ENCODE measurements around the gene MMD.

Gene MMD

GRCh38 chr17:55346658-55347057 lies 75.0 kb downstream of the MMD start:
- H3K27me3 ChIP-seq (ENCODE audit: insufficient read depth, low read length): 0 out of 2 replicates have a peak, but pooled peaks cover 4% of the 10 kb centered on the region
- H3K4me2 ChIP-seq (ENCODE audit: low read length): no peak overlapping the region
- no peak overlapping the region for H3K9ac ChIP-seq (ENCODE audit: low read length)
- no peak overlapping the region for H2AFZ ChIP-seq (ENCODE audit: low read length)
- no peaks in the 10 kb centered on the region for H3K36me3 ChIP-seq (ENCODE audit: insufficient read depth, low read length)
- H4K20me1 ChIP-seq (ENCODE audit: insufficient read depth, low read length): no peaks in the 10 kb centered on the region
- H3K9me2 ChIP-seq (ENCODE audit: low read depth, low read length): no peaks in the 10 kb centered on the region
- H3K4me3 ChIP-seq (ENCODE audit: low read depth, low read length, poor library complexity, severe bottlenecking): no peak overlapping the region
- no peaks in the 10 kb centered on the region for H3K4me1 ChIP-seq (ENCODE audit: insufficient read depth, low read length, severe bottlenecking)
- H3K9me3 ChIP-seq (ENCODE audit: low read length): no peaks in the 10 kb centered on the region
- H3K27ac ChIP-seq (ENCODE audit: low read depth, low read length, poor library complexity, severe bottlenecking): no peak overlapping the region
- H3K79me2 ChIP-seq (ENCODE audit: insufficient read depth, low read length): no peaks in the 10 kb centered on the region
- no peak for TF ChIP-seq EZH2 (IDR thresholded peaks at IDR 0.05; ENCODE audit: borderline replicate concordance, low read length)
- no peak for TF ChIP-seq CTCF (IDR thresholded peaks at IDR 0.05; ENCODE audit: low read length)
- no peaks in the 10 kb centered on the region for H3F3A ChIP-seq (ENCODE audit: insufficient read depth, low read length)

- no peaks in the 10 kb centered on the region for H4K20me1 ChIP-seq (ENCODE audit: insufficient read depth, low read length)
- H3K9me2 ChIP-seq (ENCODE audit: low read depth, low read length): no peaks in the 10 kb centered on the region
- H3K4me1 ChIP-seq (ENCODE audit: insufficient read depth, low read length, severe bottlenecking): no peaks in the 10 kb centered on the region
- H3K79me2 ChIP-seq (ENCODE audit: insufficient read depth, low read length): no peaks in the 10 kb centered on the region
- H3K9ac ChIP-seq (ENCODE audit: low read length): no peak overlapping the region
- no peaks in the 10 kb centered on the region for H3K36me3 ChIP-seq (ENCODE audit: insufficient read depth, low read length)
- no peak overlapping the region for H3K4me2 ChIP-seq (ENCODE audit: low read length)
- no peaks in the 10 kb centered on the region for H3K9me3 ChIP-seq (ENCODE audit: low read length)
- no peak overlapping the region for H3K27ac ChIP-seq (ENCODE audit: low read depth, low read length, poor library complexity, severe bottlenecking)
- no peak overlapping the region for H2AFZ ChIP-seq (ENCODE audit: low read length)
- 0 out of 2 replicates have a peak, but pooled peaks cover 4% of the 10 kb centered on the region for H3K27me3 ChIP-seq (ENCODE audit: insufficient read depth, low read length)
- TF ChIP-seq EZH2 (IDR thresholded peaks at IDR 0.05; ENCODE audit: borderline replicate concordance, low read length): no peak
- TF ChIP-seq CTCF (IDR thresholded peaks at IDR 0.05; ENCODE audit: low read length): no peak
- no peak overlapping the region for H3K4me3 ChIP-seq (ENCODE audit: low read depth, low read length, poor library complexity, severe bottlenecking)
- no peaks in the 10 kb centered on the region for H3F3A ChIP-seq (ENCODE audit: insufficient read depth, low read length)
Measured at GRCh38 chr17:55345132-55345531, 76.5 kb downstream of the MMD start.

- Histone ChIP-seq H3K79me2 (ENCODE audit: insufficient read depth, low read length) (no peaks in the 10 kb centered on the region), H3K9ac (ENCODE audit: low read length) (no peak overlapping the region), H3K27ac (ENCODE audit: low read depth, low read length, poor library complexity, severe bottlenecking) (no peak overlapping the region), H3K4me3 (ENCODE audit: low read depth, low read length, poor library complexity, severe bottlenecking) (no peak overlapping the region), H3K27me3 (ENCODE audit: insufficient read depth, low read length) (0 out of 2 replicates have a peak, but pooled peaks cover 4% of the 10 kb centered on the region), H3F3A (ENCODE audit: insufficient read depth, low read length) (no peaks in the 10 kb centered on the region), H4K20me1 (ENCODE audit: insufficient read depth, low read length) (no peaks in the 10 kb centered on the region), H3K4me2 (ENCODE audit: low read length) (no peak overlapping the region), H3K9me3 (ENCODE audit: low read length) (no peaks in the 10 kb centered on the region), H3K9me2 (ENCODE audit: low read depth, low read length) (no peaks in the 10 kb centered on the region), H2AFZ (ENCODE audit: low read length) (no peak overlapping the region), H3K36me3 (ENCODE audit: insufficient read depth, low read length) (no peaks in the 10 kb centered on the region), H3K4me1 (ENCODE audit: insufficient read depth, low read length, severe bottlenecking) (no peaks in the 10 kb centered on the region)
- TF ChIP-seq CTCF (IDR thresholded peaks at IDR 0.05; ENCODE audit: low read length) (no peak), EZH2 (IDR thresholded peaks at IDR 0.05; ENCODE audit: borderline replicate concordance, low read length) (no peak)
Measured at GRCh38 chr17:55344514-55344997, 77.1 kb downstream of the MMD start.
